ENCODE measurements around the gene DCC. TPM values are rescaled to one million over a fixed set of nuclear protein-coding genes. Genes with fewer than 3 reads are reported as not detected.

DCC gene
- total and polyA plus RNA-seq, 4 donors = 0.16 to 5.3 (median 2.5) TPM

DNA sequence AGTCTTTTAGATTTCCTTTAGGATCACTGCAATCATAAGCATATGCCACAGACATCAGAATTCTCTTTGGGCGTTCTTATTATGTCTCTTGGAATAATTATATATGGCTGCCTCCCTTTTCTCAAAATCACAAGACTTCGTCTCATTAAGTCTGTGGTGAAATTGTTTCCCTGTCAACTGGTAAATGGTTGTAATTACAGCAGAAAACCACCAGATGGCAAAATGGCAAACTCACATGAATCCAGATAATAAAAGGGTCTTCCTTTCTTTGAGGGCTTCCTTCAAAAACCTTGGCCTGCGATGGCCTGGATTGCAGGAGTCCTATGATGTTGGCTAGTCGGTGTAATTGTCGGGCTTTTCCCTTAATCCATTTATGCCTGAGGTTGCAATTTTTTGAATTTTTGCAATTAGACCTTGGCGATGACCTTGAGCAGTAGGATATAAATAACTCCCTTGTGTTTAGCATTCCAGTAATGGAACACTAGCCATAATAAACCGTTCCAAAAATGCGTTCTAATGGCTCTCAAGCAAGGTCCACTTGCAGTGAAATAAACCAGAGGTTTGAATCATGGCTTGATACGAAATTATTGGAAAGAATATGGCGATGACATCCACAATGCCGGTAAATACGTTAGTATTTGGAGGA, 1228.1 kb downstream of the DCC start:
- ATAC-seq (ENCODE audit: insufficient read depth, low FRiP score) = peak; percentile 62
- H3K36me3 ChIP-seq (ENCODE audit: control insufficient read depth in 4 of 4, insufficient read depth in 4 of 4, low read length in 4 of 4) = no peaks in the 10 kb centered on the region
- no peak overlapping the region for H3K27ac ChIP-seq (ENCODE audit: low read depth in 1 of 2, low read length in 1 of 2)
- H3K9ac ChIP-seq (ENCODE audit: insufficient read depth in 1 of 2, low read length in 2 of 2) = no peak overlapping the region
- no peak overlapping the region for H3K4me3 ChIP-seq
- H3K27me3 ChIP-seq (ENCODE audit: control insufficient read depth in 3 of 3, insufficient read depth in 3 of 3, low read length in 2 of 3) = no peaks in the 10 kb centered on the region
- WGBS, 2 donors = 58 to 62% methylated on average over 12 of the region's 12 CpGs
- DNase-seq = peak; percentile 12 to 49 (median 46)
- H3K4me1 ChIP-seq (ENCODE audit: control insufficient read depth in 5 of 5, insufficient read depth in 5 of 5, low read length in 5 of 5) = no peaks in the 10 kb centered on the region
- no peaks in the 10 kb centered on the region for H3K9me3 ChIP-seq (ENCODE audit: control insufficient read depth in 4 of 4, insufficient read depth in 3 of 4, low read length in 3 of 4)
- TF ChIP-seq, protein P1, sequence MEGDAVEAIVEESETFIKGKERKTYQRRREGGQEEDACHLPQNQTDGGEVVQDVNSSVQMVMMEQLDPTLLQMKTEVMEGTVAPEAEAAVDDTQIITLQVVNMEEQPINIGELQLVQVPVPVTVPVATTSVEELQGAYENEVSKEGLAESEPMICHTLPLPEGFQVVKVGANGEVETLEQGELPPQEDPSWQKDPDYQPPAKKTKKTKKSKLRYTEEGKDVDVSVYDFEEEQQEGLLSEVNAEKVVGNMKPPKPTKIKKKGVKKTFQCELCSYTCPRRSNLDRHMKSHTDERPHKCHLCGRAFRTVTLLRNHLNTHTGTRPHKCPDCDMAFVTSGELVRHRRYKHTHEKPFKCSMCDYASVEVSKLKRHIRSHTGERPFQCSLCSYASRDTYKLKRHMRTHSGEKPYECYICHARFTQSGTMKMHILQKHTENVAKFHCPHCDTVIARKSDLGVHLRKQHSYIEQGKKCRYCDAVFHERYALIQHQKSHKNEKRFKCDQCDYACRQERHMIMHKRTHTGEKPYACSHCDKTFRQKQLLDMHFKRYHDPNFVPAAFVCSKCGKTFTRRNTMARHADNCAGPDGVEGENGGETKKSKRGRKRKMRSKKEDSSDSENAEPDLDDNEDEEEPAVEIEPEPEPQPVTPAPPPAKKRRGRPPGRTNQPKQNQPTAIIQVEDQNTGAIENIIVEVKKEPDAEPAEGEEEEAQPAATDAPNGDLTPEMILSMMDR (IDR thresholded peaks at IDR 0.05; ENCODE audit: control extremely low read depth, extremely low read depth) = no peak

Small RNAs within 50 kb of the gene (small RNA-seq; reads per million reads assigned to genes)
- not detected for gene AC011155.1 (ENCODE audit: low replicate concordance)
- gene MIR4528 (ENCODE audit: low replicate concordance) = not detected

Measured in lung (tissue), 13 donors.